ENCODE data around the gene SLC9C1. TPM values are rescaled to one million over a fixed set of nuclear protein-coding genes. Genes with fewer than 3 reads are reported as not detected.

SLC9C1 gene
- total and polyA plus RNA-seq, 8 donors: 1.1 TPM; not detected in 7

GRCh38 chr3:112109322-112109721 is 184.7 kb downstream of the SLC9C1 start:
- DNase-seq: peak in 1 of 2 donors; percentile 44
- intact Hi-C loops (cut with DNase I; ENCODE audit: low total_unique reads): no loop called here
- Histone ChIP-seq H3K27me3 (no peaks in the 10 kb centered on the region), H3K4me1 (peaks cover 0 to 6% (median 4%) of the 10 kb centered on the region in 4 donors), H3K9me3 (no peaks in the 10 kb centered on the region), H3K27ac (peak overlapping the region in 1 of 5 donors; percentile 38), H3K4me3 (no peak overlapping the region), H3K36me3 (peaks cover 0 to 51% (median 31%) of the 10 kb centered on the region in 4 donors)
- no peak for TF ChIP-seq POLR2AphosphoS5 (IDR thresholded peaks at IDR 0.05)
- TF ChIP-seq CTCF (IDR thresholded peaks at IDR 0.05): no peak
- no peak for TF ChIP-seq EP300 (IDR thresholded peaks at IDR 0.05)
- no peak for TF ChIP-seq POLR2A (IDR thresholded peaks at IDR 0.05)
- WGBS, 5 donors: 28 to 48% (median 36%) methylated on average over 5 of the region's 5 CpGs

- no peak overlapping the region for H3K4me3 ChIP-seq
- no peak for DNase-seq
- peaks cover 0 to 6% (median 2%) of the 10 kb centered on the region in 4 donors for H3K4me1 ChIP-seq
- H3K27me3 ChIP-seq: no peaks in the 10 kb centered on the region
- H3K27ac ChIP-seq: no peak overlapping the region
- TF ChIP-seq EP300 (IDR thresholded peaks at IDR 0.05) (no peak), CTCF (IDR thresholded peaks at IDR 0.05) (no peak), POLR2A (IDR thresholded peaks at IDR 0.05) (no peak)
- intact Hi-C loops (cut with DNase I; ENCODE audit: low total_unique reads): no loop called here
- 91 to 97% (median 95%) methylated on average over 2 of the region's 2 CpGs for WGBS, 5 donors
- no peaks in the 10 kb centered on the region for H3K9me3 ChIP-seq
- H3K36me3 ChIP-seq: peaks cover 0 to 54% (median 40%) of the 10 kb centered on the region in 4 donors
These were observed 189.2 kb downstream of the SLC9C1 start for GRCh38 chr3:112104774-112105173.

GRCh38 chr3:112101916-112102315 is 192.1 kb downstream of the SLC9C1 start:
- TF ChIP-seq POLR2AphosphoS5 (IDR thresholded peaks at IDR 0.05) (no peak), EP300 (IDR thresholded peaks at IDR 0.05) (no peak), POLR2A (IDR thresholded peaks at IDR 0.05) (no peak), CTCF (IDR thresholded peaks at IDR 0.05) (no peak)
- intact Hi-C loops (cut with DNase I; ENCODE audit: low total_unique reads): no loop called here
- Histone ChIP-seq H3K4me1 (peaks cover 0 to 10% (median 2%) of the 10 kb centered on the region in 4 donors), H3K9me3 (no peaks in the 10 kb centered on the region), H3K36me3 (peaks cover 0 to 45% (median 35%) of the 10 kb centered on the region in 4 donors), H3K4me3 (no peak overlapping the region), H3K27ac (no peak overlapping the region), H3K27me3 (no peaks in the 10 kb centered on the region)
- DNase-seq: no peak
- 84 to 97% (median 89%) methylated on average over 2 of the region's 2 CpGs for WGBS, 5 donors

GRCh38 chr3:112097378-112097777 is 196.6 kb downstream of the SLC9C1 start:
- 25 to 30% (median 26%) methylated on average over 4 of the region's 4 CpGs for WGBS, 5 donors
- DNase-seq: peak; percentile 51 to 89
- no peak for TF ChIP-seq POLR2A (IDR thresholded peaks at IDR 0.05)
- TF ChIP-seq POLR2AphosphoS5 (IDR thresholded peaks at IDR 0.05): peak in 1 of 3 donors; percentile 66
- Histone ChIP-seq H3K27me3 (no peaks in the 10 kb centered on the region), H3K27ac (peak overlapping the region in 3 of 5 donors; percentile 19 to 43 (median 22)), H3K4me1 (peaks cover 0 to 18% (median 10%) of the 10 kb centered on the region in 4 donors), H3K4me3 (no peak overlapping the region), H3K9me3 (no peaks in the 10 kb centered on the region), H3K36me3 (peaks cover 0 to 10% (median 4%) of the 10 kb centered on the region in 4 donors)
- intact Hi-C loops (cut with DNase I; ENCODE audit: low total_unique reads): no loop called here

- H3K4me3 ChIP-seq: no peak overlapping the region
- no peak overlapping the region for H3K27ac ChIP-seq
- peaks cover 0 to 4% (median 1%) of the 10 kb centered on the region in 4 donors for H3K36me3 ChIP-seq
- intact Hi-C loops (cut with DNase I; ENCODE audit: low total_unique reads): no loop called here
- H3K27me3 ChIP-seq: no peaks in the 10 kb centered on the region
- WGBS, 5 donors: 68 to 83% (median 78%) methylated on average over 2 of the region's 2 CpGs
- no peaks in the 10 kb centered on the region for H3K9me3 ChIP-seq
- H3K4me1 ChIP-seq: peaks cover 0 to 30% (median 18%) of the 10 kb centered on the region in 4 donors
- TF ChIP-seq EP300 (IDR thresholded peaks at IDR 0.05) (no peak), POLR2A (IDR thresholded peaks at IDR 0.05) (no peak), CTCF (IDR thresholded peaks at IDR 0.05) (no peak), POLR2AphosphoS5 (IDR thresholded peaks at IDR 0.05) (no peak)
- DNase-seq: no peak
These were observed 197.8 kb downstream of the SLC9C1 start for GRCh38 chr3:112096176-112096575.

Measured in stomach (tissue), 9 donors.